HL-60 (cell line): ENCODE results near the gene PTMA.

ENCODE experiments used
- CTCF ChIP-seq: IDR thresholded peaks from one replicate; pipeline ENCODE4 v1.5.1; 2011; ENCODE audit warnings: low read length, control low read depth, inconsistent platforms; ENCODE audit not compliant: insufficient read depth
- POLR2AphosphoS5 ChIP-seq: IDR thresholded peaks from 2 replicates; pipeline ENCODE4 v1.6.1; 2012; ENCODE audit warnings: low read depth
- REST ChIP-seq: IDR thresholded peaks from 2 replicates; pipeline ENCODE4 v1.6.1; 2012; ENCODE audit warnings: low read depth; ENCODE audit not compliant: insufficient replicate concordance
- SPI1 ChIP-seq: IDR thresholded peaks from 2 replicates; pipeline ENCODE4 v1.6.1; 2012; ENCODE audit warnings: low read depth, mild to moderate bottlenecking, borderline replicate concordance

- TF ChIP-seq CTCF (peak; percentile 95), POLR2AphosphoS5 (peak; percentile 100), SPI1 (no peak), REST (peak; percentile 86)
Observed at GRCh38 chr2:231706731-231707624, 1.3 kb upstream of the PTMA start.
